GM12878 (cell line): Measurements from ENCODE around the gene S1PR2. TPM values are rescaled to one million over a fixed set of nuclear protein-coding genes. Genes with fewer than 3 reads are reported as not detected.
A peak's percentile ranks its signal among the peaks of the same experiment; 100 is the strongest.

Source experiments
- ATAC-seq: fragments of 200-7000 bp; cut with Tn5 transposase; 3 replicates; pipeline ENCODE4 v1.9.1; 2020; ENCODE audit warnings: mild to moderate bottlenecking, moderate library complexity
- BruUV-seq: library from RNA; stranded (reverse); fragments of 400-500 nt; replicated peaks from 2 replicates; lab custom pipeline; 2021; lab: Mats Ljungman, UMichigan
- CTCF ChIA-PET: fragments of 300-600 bp; sonication (Branson Sonifier 250); formaldehyde crosslinking; extraction: SDS; loops from one replicate; lab custom pipeline; 2021; ENCODE audit warnings: inconsistent platforms; lab: Yijun Ruan, JAX
- POLR2A ChIA-PET: fragments of 350-600 bp; formaldehyde crosslinking; extraction: SDS; loops from one replicate; lab custom pipeline; 2021; ENCODE audit warnings: inconsistent platforms; lab: Charles Lee
- RAD21 ChIA-PET: fragments of 300-600 bp; sonication (Branson Sonifier 250); formaldehyde crosslinking; loops from one replicate; lab custom pipeline; 2023; ENCODE audit warnings: antibody characterized with exemption; ENCODE audit not compliant: unreplicated experiment; lab: Charles Lee
- SMC1A ChIA-PET: fragments of 300-600 bp; sonication (Branson Sonifier 250); formaldehyde crosslinking; loops from one replicate; lab custom pipeline; 2023; ENCODE audit not compliant: unreplicated experiment, uncharacterized antibody; lab: Charles Lee
- DNase-seq: peaks from one replicate; pipeline ENCODE4 v3.0.0-alpha.2; 2011; ENCODE audit warnings: low read depth, low spot score
- FAIRE-seq: peaks from 3 replicates; lab custom pipeline; 2011; peaks lifted over from hg19 to GRCh38; lab: Jason Lieb, UNC
- H2AFZ ChIP-seq: 2 replicates; pipeline ENCODE4 v1.6.0; 2011; ENCODE audit warnings: low read depth, low read length, control low read depth; ENCODE audit not compliant: control insufficient read depth
- H3K27ac ChIP-seq: 2 replicates; pipeline ENCODE4 v1.5.1; 2011; ENCODE audit warnings: control low read depth; ENCODE audit not compliant: control insufficient read depth, insufficient read depth
- H3K27me3 ChIP-seq, 2 experiments: replicated peaks in 1 of 2; 2 replicates each; pipeline versions ENCODE4 v1.6.0 to v1.6.1; 2011; ENCODE audit warnings: low read length in 1 of 2; ENCODE audit not compliant: control insufficient read depth in 2 of 2, insufficient read depth in 2 of 2
- H3K36me3 ChIP-seq, 2 experiments: 2 replicates each; pipeline ENCODE4 v1.5.1; 2011; ENCODE audit warnings: low read length in 1 of 2; ENCODE audit not compliant: control insufficient read depth in 2 of 2, insufficient read depth in 2 of 2
- H3K4me1 ChIP-seq: 2 replicates; pipeline ENCODE4 v1.6.1; 2011; ENCODE audit warnings: mild to moderate bottlenecking, low read length, moderate library complexity, mixed read lengths; ENCODE audit not compliant: control insufficient read depth, insufficient read depth
- H3K4me2 ChIP-seq: 2 replicates; pipeline ENCODE4 v1.6.0; 2011; ENCODE audit warnings: control low read depth; ENCODE audit not compliant: control insufficient read depth, insufficient read depth
- H3K4me3 ChIP-seq: fragments of 200-600 bp; sonication (generic); 2 replicates; pipeline ENCODE4 v1.5.1; 2016
- H3K79me2 ChIP-seq: 2 replicates; pipeline ENCODE4 v1.6.0; 2011; ENCODE audit warnings: low read length; ENCODE audit not compliant: control insufficient read depth, insufficient read depth
- H3K9ac ChIP-seq: 2 replicates; pipeline ENCODE4 v1.8.0; 2011; ENCODE audit warnings: low read length, control low read depth, mixed read lengths; ENCODE audit not compliant: control insufficient read depth, insufficient read depth
- H3K9me3 ChIP-seq: replicated peaks from 3 replicates; pipeline ENCODE4 v1.5.1; 2011; ENCODE audit warnings: mild to moderate bottlenecking, low read length; ENCODE audit not compliant: control insufficient read depth, insufficient read depth
- H4K20me1 ChIP-seq: 2 replicates; pipeline ENCODE4 v1.6.0; 2011; ENCODE audit not compliant: control insufficient read depth, insufficient read depth
- CBX3 ChIP-seq: fragments of 200-600 bp; sonication (generic); IDR thresholded peaks from 2 replicates; pipeline ENCODE4 v1.6.1; 2016; ENCODE audit warnings: low read depth, borderline replicate concordance
- GATAD2B ChIP-seq: fragments of 450-650 bp; conservative IDR thresholded peaks from 2 replicates; pipeline ENCODE4 v1.6.1; 2017; ENCODE audit warnings: low read depth, mild to moderate bottlenecking, moderate library complexity
- KAT2A ChIP-seq: conservative IDR thresholded peaks from 2 replicates; pipeline ENCODE4 v1.6.1; 2011; ENCODE audit warnings: low read depth, low read length; ENCODE audit not compliant: control insufficient read depth
- LARP7 ChIP-seq: fragments of 450-650 bp; IDR thresholded peaks from 2 replicates; pipeline ENCODE4 v1.6.1; 2017; ENCODE audit warnings: mild to moderate bottlenecking
- NRF1 ChIP-seq: conservative IDR thresholded peaks from 2 replicates; pipeline ENCODE4 v1.6.1; 2011; ENCODE audit warnings: mild to moderate bottlenecking, low read depth, low read length, improper control_type of control experiment
- RBBP5 ChIP-seq: fragments of 200-600 bp; sonication (generic); conservative IDR thresholded peaks from 2 replicates; pipeline ENCODE4 v1.6.1; 2016
- REST ChIP-seq: IDR thresholded peaks from 2 replicates; pipeline ENCODE4 v1.6.1; 2012; ENCODE audit warnings: mild to moderate bottlenecking, low read depth, low read length
- ZBTB4 ChIP-seq: fragments of 450-650 bp; formaldehyde crosslinking; IDR thresholded peaks from 2 replicates; pipeline ENCODE4 v1.4.0; 2022; ENCODE audit warnings: mild to moderate bottlenecking, moderate library complexity
- ZNF592 ChIP-seq: fragments of 450-650 bp; IDR thresholded peaks from 2 replicates; pipeline ENCODE4 v1.6.1; 2017; ENCODE audit warnings: mild to moderate bottlenecking, moderate library complexity
- WGBS: methylation state at CpG from one replicate; pipeline ENCODE4 v1.1.6; 2016; ENCODE audit warnings: low lambda C conversion rate; ENCODE audit not compliant: insufficient replicate concordance, insufficient coverage; ENCODE audit errors: missing lambda C conversion rate; 5-methylcytosine and 5-hydroxymethylcytosine counted together
- in situ Hi-C: fragments of 300-500 bp; cut with MboI; formaldehyde crosslinking; loops from 9 replicates; pipeline ENCODE4 v1.14.3; 2018; ENCODE audit warnings: mixed read lengths
- intact Hi-C: fragments of 100-400 bp; cut with micrococcal nuclease; formaldehyde crosslinking; loops from one replicate; pipeline ENCODE4 v1.14.2; 2022; ENCODE audit not compliant: unreplicated experiment
- polyA plus RNA-seq, 11 experiments: library from polyadenylated mRNA; depleted of rRNA in 4 of 11; unstranded in 6 of 11; stranded (reverse) in 5 of 11; fragments of >200 nt; fragmentation: Nextera tagmentation in 4 of 11; fragmentation: Illumina TruSeq in 1 of 11; extraction: Ambion mirVana in 4 of 11; extraction: Trizol in 1 of 11; gene quantifications; 1 replicate in 1 of 11; 2 replicates in 10 of 11; pipeline versions ENCODE4 v1.2.1 to v1.2.3, GENCODE V29; 2011 to 2016; ENCODE audit warnings: inconsistent platforms in 2 of 11, missing spikeins in 2 of 11, low read depth in 1 of 11
- total RNA-seq, 4 experiments: library from RNA; depleted of rRNA in 3 of 4; stranded (reverse); fragments of >200 nt in 3 of 4; fragmentation: Illumina TruSeq in 1 of 4; extraction: Trizol in 1 of 4; gene quantifications; 2 replicates each; pipeline versions ENCODE4 v1.2.1 to v1.2.3, GENCODE V29; 2013 to 2021

Gene S1PR2
- total and polyA plus RNA-seq, 10 of the 15 experiments (the other 5 are each of a cell fraction or from before 2014, with no cell fraction given): 4.9 to 26.8 (median 11.6) TPM

- TF ChIP-seq RBBP5 (no peak), LARP7 (no peak), KAT2A (no peak), GATAD2B (no peak), CBX3 (no peak), REST (no peak)
Observed at GRCh38 chr19:10278935-10279334, 47.8 kb upstream of the S1PR2 start (continued).

GRCh38 chr19:10277795-10278589 is 46.9 kb upstream of the S1PR2 start:
- peaks cover 17 to 19% of the 10 kb centered on the region in 2 experiments; a peak in 3 of 4 replicates for H3K36me3 ChIP-seq
- WGBS: 78% methylated on average over 9 of the region's 9 CpGs
- H3K9me3 ChIP-seq: no peaks in the 10 kb centered on the region
- ATAC-seq (peak; percentile 5; the same call in 1 of the 3 replicates), FAIRE-seq (no peak), DNase-seq (no peak)
- ChIA-PET POLR2A (interaction anchor here (0.6 to 1.8 kb wide), 4 partner anchors 9 to 211 kb away, joined by 3 to 12 read pairs (median 4); partner anchors contain the start of genes ICAM4 and ICAM5), SMC1A (interaction anchor here (0.5 to 3.1 kb wide), 6 partner anchors 9 to 322 kb away, joined by 3 to 17 read pairs (median 4); partner anchors contain the start of genes ICAM4 and ICAM5), RAD21 (interaction anchor here (0.6 to 1.0 kb wide), 3 partner anchors 12 to 37 kb away, joined by 3 read pairs; partner anchors contain the start of gene ICAM5), CTCF (interaction anchor here (1.0 to 2.8 kb wide), 4 partner anchors 11 to 113 kb away, joined by 4 to 11 read pairs (median 6); partner anchors contain the start of gene ICAM5)
- H3K79me2 ChIP-seq: peaks cover 49% of the 10 kb centered on the region
- no peak overlapping the region; the same call in 1 of the 2 replicates for H3K9ac ChIP-seq
- intact Hi-C loops: no loop called here
- peak overlapping the region; percentile 44 for H3K4me2 ChIP-seq
- no peak overlapping the region for H3K27ac ChIP-seq
- no peaks in the 10 kb centered on the region for H3K27me3 ChIP-seq
- H3K4me1 ChIP-seq: no peaks in the 10 kb centered on the region; the same call in 1 of the 2 replicates
- peaks cover 4% of the 10 kb centered on the region; the same call in 1 of the 2 replicates for H4K20me1 ChIP-seq
- H2AFZ ChIP-seq: no peak overlapping the region
- H3K4me3 ChIP-seq: peak overlapping the region; percentile 53
- in situ Hi-C loops: no loop called here
- BruUV-seq: TSS peak; percentile 40
- no peak for TF ChIP-seq NRF1
- no peak for TF ChIP-seq ZNF592
- no peak for TF ChIP-seq ZBTB4 (CRISPR knock-in tag)
